Effector CD8-positive, alpha-beta T cell (primary cell): ENCODE results near the gene MTUS2.
"Not testable (repeated sequence)": the region's sequence is repeated elsewhere in the genome, so short reads cannot be mapped to it uniquely, and the experiment has no call there.

Experiments used
- DNase-seq: peaks from one replicate; lab custom pipeline; 2025; lab: John Stamatoyannopoulos, UW

The MTUS2 gene

DNA sequence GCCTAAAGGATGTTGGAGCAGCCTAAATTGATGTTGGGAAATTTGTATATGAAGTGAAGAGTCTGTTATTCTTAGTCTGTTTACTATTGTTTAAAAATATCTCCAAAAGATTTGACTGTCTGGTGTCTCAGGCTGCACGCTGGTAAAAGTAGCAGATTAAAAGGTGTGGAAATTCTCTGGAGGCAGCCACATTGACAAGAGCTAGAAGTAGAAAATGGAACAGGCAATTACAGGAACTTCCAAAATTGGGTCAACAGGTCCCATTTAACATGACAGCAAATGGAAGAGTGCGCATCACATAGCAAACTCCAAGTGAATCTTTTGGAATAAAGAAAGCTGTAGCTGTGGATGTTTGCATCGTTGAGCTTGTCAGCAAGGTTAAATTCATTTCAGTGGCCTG is 138.3 kb downstream of the MTUS2 start:
- no peak for DNase-seq

DNA sequence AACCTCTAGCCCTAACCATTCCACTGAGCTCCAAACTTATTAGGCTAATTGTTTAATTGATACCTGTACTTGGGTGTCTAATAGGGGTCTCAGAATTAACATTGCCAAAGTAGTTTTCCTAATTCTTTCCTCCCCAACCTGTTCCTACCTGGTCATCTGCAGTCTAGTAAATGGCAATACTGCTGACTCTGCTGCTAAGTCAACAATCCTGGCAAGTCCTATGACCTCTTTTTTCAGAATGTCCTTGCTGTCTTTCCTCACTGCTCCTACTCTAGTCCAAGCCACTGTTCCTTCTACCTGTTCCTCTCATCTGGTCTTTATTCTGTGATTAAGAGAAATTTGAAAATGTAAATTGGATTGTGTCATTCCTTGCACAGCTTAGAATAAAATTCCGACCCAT is 143.9 kb downstream of the MTUS2 start:
- DNase-seq: no peak

- no peak for DNase-seq
Observed at GRCh38 chr13:28964803-28965202, 144.7 kb downstream of the MTUS2 start.

GRCh38 chr13:28967029-28967915 is 147.1 kb downstream of the MTUS2 start:
- no peak for DNase-seq

- DNase-seq: no peak
Observed at GRCh38 chr13:28976195-28976594, 156.1 kb downstream of the MTUS2 start.

DNA sequence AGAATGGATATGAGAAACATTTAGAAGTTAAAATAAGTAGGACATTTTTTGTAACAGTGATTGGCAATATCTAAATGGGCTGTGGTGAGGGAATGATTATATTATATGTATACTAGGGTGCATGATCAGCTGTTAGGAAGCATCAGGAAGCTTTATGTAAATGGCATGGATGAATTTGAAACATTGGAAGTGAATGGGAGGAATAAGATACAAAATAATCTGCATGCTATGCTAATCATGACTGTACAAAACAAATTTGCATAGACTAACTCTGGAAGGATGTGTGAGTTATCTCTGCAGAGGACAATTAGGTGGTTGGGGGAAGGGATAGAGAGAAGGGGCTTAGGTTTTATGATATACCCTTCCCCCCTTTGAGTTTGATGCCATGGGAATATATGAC is 156.5 kb downstream of the MTUS2 start:
- DNase-seq: no peak

GRCh38 chr13:28978574-28978973 is 158.4 kb downstream of the MTUS2 start:
- no peak for DNase-seq

- DNase-seq: no peak
Observed at GRCh38 chr13:28981530-28981929, 161.4 kb downstream of the MTUS2 start.

- DNase-seq: no peak
Observed at GRCh38 chr13:28983641-28984040, 163.5 kb downstream of the MTUS2 start.

DNA sequence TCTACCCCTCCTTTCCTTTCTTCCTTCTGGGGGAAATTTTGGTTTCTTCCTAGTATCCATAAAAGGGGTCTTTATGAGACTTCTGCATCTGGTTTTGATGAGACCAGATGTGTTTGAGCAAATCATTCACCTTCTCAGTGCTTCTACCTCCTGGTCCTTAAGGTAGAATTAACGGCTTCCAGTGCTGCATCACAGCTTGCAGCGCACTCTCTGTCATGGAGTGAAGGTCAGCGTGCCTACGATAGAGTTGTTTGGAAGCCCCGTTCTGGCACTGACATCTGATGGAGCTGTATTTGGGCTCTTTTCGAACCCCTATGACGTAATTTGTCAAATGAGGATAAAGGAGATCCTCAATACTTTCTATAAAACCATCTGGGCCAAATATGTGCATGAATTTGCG is 164.2 kb downstream of the MTUS2 start:
- no peak for DNase-seq

GRCh38 chr13:28984825-28985224 is 164.7 kb downstream of the MTUS2 start:
- no peak for DNase-seq

GRCh38 chr13:28990378-28990777 is 170.2 kb downstream of the MTUS2 start:
- DNase-seq: not testable (repeated sequence)

DNA sequence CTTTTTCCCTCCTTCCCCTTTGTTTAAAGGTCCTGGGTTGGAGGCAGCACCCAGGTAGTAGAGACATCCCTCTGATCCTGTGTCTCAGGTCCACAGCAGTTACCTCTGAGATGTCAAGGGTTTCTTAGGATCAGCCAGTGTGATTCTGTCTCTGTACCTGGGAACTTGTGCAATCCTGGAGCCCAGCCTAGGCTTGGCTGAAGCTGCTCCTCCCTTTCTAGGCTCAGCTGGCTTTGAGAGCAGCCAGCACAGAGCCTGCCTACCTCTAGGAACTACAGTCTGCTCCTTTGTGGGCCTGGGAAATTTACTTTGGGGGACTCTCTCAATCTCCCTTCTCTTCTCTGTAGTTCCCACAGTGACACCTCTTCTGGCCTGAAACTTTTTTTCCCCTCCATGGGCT is 171.6 kb downstream of the MTUS2 start:
- DNase-seq: no peak

- DNase-seq: no peak
Observed at GRCh38 chr13:29000826-29001225, 180.7 kb downstream of the MTUS2 start.

DNA sequence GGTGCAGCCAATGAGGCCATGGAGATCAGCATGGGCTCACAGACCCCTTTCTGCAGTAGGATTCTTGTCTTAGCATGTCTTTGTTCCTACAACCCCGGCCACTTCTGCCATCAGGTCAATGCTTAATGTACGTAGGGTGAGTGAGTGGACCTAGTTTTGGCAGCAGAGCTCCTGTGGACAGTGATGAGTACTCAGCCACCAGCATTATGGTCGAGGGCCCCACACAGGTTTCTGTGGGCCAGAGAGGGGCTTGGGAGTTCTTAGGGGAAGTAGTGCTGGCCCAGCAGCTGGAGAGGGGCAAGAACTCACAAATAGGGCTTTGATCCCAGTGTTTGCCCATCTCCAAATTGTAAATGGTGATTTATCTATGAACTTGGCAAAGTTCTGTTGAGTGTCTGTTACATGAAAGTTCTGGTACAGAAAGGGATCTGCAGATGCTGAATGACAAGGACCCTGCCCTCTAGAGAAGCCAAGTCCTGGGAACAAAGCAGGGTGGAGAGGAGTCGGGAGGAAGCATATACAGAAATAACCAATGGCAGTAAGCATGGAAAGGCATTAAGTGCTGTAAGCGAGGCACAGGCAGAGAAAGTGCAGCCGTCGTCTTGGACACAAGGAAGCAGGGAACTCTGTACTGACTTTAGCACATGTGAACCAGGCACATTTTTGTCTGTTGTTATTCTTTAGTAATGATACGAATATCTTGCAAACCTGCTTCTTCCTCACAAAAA is 185.1 kb downstream of the MTUS2 start:
- no peak for DNase-seq

GRCh38 chr13:29005763-29006120 is 185.6 kb downstream of the MTUS2 start:
- no peak for DNase-seq

GRCh38 chr13:29006359-29006850 is 186.3 kb downstream of the MTUS2 start:
- no peak for DNase-seq

- DNase-seq: no peak
Observed at GRCh38 chr13:29008296-29008695, 188.2 kb downstream of the MTUS2 start.

GRCh38 chr13:29020314-29020713 is 200.2 kb downstream of the MTUS2 start:
- no peak for DNase-seq

- no peak for DNase-seq
Observed at GRCh38 chr13:29021311-29021710, 201.2 kb downstream of the MTUS2 start.

- no peak for DNase-seq
Observed at GRCh38 chr13:29021717-29022116, 201.6 kb downstream of the MTUS2 start.

DNA sequence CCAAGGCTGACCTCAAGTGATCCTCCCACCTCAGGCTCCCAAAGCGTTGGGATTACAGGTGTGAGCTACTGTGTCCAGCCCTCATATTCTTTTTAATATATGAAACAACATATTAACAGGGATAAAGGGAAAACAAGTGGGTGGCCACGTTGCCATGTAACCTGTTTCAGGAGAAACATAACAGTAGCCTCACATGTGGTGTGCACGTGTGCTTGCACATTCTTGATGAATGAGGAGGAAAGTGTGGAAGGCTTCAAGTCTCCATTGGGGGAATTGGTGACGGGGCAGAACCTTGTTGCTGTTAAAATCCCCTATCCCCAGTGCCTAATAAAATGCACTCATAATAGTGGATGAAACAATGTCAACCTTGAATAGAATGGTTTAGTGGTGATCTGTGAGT is 202.3 kb downstream of the MTUS2 start:
- DNase-seq: no peak

GRCh38 chr13:29022968-29023367 is 202.8 kb downstream of the MTUS2 start:
- no peak for DNase-seq
